Hypothalamus (tissue), 51 donors: ENCODE data around the gene CNST.
"Not testable (repeated sequence)": the region's sequence is repeated elsewhere in the genome, so short reads cannot be mapped to it uniquely, and the experiment has no call there.

Experiments
- DNase-seq, 51 donors: peaks; one replicate each; lab custom pipeline; 2025; lab: John Stamatoyannopoulos, UW

The CNST gene

DNA sequence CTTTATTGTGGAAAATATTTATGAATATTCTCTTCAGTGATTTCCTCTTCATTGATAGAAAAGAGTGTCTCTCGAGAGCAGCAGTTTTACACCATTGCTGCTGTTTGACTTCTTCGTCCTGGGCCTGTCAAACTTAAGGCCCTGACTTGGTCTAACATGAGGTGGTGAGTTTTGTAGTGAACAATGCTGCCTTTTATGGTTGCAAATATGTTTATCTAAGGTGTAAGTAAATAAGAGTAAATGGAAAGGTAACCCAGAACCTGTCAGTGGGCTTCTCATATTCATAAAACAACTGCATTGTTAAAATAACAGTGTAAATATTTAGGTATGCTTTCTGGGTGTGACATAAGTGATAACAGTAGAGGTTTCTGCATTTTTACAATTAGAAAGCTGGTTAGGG is 95.2 kb downstream of the CNST start:
- no peak for DNase-seq

- DNase-seq = no peak
Observed at GRCh38 chr1:246667773-246668172, 101.5 kb downstream of the CNST start.

- DNase-seq = peak in 1 of 51 donors; percentile 25
Observed at GRCh38 chr1:246669659-246670058, 103.4 kb downstream of the CNST start.

- no peak for DNase-seq
Observed at GRCh38 chr1:246674049-246674448, 107.8 kb downstream of the CNST start.

DNA sequence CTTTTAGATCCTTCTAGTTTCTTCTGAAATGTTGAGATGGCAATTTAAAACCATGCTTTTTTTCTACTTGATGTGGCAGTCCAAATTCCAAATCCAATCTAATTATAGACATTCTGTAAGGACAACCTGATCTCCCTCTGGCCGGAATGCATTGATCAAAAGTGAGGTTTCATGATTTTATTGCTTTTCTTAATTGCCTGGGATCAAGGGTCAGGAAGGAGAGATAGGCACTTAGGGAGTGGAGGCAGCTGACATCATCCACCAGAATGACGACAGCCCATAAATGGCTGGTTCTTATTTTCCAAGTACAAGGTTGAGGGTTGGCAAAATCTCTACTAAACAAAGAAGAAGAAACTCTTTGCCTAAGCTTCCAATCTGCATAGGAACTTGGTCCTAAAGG is 111.6 kb downstream of the CNST start:
- DNase-seq = no peak

DNA sequence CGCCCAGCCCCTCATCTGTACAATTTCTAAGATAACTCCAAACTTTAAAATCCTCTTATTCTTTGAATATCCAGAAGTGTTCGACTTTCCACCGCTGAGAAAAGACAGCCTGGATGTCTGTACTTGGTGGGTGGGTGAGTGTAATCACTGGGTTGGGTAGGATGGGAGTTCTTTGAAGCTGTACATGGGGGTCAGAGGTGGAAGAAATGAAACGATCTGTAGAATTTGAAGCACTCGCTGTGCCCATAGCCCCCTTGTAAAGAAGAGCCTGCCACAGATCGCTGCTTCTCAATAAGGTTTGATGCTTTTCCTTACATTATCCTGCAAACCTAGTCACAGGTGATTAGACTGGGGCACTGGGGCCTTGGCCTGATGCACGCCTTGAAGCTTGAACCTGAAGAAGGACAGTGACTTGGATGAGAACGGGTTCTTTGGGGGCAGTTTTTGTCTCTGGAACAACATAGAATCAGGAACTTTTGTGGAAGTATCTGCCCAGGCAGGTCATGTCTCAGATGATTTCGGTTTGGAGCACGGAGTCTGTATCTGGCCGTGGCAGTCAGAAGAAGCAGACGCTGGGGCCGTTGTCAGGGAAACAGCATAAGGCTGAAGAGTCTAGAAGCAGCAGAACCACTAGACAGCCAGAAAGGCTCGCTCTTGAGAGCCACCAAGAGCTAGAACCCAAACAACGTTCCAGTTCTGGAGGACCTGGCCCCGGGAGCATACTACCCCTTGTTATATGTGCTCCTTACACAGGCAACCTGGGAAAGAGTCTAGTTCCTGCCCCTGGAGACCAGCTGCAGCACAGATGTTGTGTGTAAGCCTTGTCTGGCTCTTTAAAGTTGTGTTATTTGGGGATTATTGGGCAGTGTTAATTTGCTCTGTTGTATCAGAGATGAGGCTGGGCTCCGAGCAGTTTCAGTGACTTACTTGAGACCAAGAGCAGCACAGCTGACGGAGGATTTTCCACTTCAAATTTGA is 112.8 kb downstream of the CNST start:
- peak in 13 of 51 donors; percentile 10 to 52 (median 28) for DNase-seq

DNA sequence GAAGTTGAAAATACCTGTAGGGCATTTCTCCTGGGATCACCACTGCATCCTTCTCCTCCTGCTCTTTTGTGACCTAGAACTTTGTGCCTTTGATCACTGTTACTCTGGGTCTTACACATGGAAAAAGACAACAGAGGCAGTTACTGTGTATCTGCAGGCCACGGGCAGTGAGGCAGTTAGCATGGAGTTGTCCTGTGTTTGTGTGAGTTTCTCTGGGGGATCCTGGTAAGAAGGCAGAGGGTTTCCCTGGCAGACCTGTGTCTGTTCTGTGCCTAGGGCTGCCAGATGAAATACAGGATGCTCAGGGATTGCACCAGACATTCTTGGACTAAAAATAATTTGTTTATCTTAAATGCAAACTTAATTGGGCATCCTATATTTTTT is 113.5 kb downstream of the CNST start:
- peak in 1 of 51 donors; percentile 31 for DNase-seq

- no peak for DNase-seq
Observed at GRCh38 chr1:246680190-246680589, 113.9 kb downstream of the CNST start.

DNA sequence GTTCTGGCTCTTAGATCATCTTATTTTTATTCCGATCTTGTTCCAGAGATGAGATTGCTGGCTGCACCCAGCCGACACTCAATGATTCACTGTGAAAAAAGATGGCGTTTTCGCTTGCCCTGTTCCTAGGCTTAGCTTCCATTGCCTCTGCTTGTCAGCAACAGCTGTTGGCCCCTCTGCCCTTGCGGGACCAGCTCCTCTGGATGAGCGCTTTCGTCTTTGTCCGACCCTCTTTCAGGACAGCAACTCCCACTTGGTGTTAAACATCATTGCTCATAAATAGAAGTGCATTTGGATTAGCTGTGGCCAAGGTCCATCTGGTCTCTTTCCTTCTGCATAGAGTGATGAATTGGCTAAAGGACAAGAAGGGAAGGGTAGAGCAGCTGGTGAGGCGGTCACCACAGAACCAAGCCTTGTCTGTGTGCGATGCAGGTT is 114.5 kb downstream of the CNST start:
- peak in 4 of 51 donors; percentile 7 to 65 (median 29) for DNase-seq

DNA sequence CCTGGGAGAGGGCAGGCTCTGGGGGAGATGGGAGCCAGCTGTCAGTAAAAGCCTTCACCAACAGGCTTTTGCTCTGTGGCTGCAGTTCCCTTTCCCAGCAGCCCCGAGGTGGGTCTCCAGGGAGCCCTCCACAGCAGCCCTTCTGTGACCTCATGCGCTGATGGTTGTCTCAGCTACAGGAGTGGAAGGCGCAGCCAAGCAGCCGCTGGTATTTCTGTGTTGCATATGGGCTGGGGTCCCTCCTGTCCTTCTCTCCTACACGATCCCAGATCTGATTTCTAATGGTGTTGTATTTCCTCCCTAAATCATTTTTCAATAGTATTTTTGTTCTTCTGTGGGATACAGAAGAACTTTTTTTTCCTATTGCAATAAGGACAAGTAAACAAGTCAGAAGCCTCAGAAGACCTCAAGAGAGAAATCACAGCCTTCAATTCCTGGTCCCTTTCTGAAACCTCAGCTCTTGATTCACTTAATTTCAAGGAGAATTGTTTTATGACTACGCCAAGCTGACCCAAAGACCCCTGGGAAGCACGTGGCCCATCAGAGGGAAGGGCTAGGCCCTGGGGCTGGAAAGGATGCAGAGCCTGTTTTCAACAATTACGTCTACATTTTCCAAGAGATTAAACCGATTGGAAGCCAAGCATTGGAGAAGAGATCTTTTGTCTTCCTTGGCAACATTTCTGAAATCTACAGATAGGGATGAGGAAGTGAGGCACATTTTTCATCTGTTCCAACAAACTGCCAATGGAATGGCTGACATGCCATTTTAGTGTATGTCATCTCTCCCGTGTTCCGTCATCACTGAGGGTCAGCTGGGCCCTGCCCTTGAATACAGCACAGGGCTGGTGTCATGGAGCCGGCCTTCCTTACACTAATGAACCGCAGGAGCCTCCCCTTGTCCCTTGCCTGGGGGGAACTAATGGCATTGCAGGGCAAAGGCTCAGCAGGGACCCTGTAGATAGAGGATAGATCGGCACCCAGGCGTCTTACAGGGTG is 115.9 kb downstream of the CNST start:
- no peak for DNase-seq

DNA sequence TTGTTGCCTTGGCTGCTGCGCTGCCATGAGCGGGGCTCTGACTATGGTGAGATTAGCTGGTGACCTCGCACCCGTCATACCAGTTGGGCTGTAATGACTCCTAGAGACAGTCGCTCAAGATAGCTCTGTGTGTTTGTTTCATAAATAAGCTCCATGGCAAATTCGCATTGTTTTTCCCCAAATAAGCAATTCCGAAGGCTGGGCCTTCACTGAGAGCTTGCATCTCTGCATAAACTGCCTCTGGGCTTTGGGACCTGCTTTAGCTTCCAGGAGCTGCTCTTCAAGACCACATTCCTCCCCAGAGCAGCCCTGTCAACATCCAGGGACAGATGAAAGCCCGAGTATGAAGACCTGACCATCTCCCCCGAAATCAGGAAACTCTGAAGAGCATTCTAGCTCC is 117.3 kb downstream of the CNST start:
- DNase-seq = no peak

GRCh38 chr1:246687002-246687401 is 120.7 kb downstream of the CNST start:
- no peak for DNase-seq

DNA sequence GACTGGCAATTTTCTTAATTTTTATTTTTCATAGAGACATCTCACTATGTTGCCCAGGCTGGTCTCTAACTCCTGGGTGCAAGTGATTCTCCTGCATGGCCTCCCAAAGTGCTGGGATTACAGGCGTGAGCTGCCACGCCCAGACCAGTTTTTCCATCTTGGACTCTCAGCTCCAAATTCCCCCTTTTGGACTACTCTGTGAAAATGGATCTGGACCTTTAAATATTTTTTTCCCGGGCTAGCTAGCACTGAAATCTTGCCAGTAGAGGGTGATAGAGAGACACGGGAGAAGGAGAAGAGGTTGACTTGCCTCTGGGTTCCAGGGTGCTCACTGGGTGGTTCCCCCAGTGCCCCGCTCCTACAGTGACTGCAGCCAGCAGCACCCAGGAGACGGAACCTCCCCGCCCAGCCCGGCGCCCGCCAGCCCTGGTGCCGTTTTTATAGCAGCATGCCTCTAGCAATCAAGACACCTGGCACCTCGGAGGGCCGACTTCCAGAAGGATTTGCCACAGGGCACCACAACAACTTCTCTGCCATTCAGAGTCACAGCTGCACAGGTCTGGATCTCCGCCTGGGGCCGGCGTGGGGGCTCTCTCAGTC is 123.3 kb downstream of the CNST start:
- DNase-seq = peak in 30 of 51 donors; percentile 10 to 72 (median 20)

- no peak for DNase-seq
Observed at GRCh38 chr1:246690100-246690499, 123.8 kb downstream of the CNST start.

DNA sequence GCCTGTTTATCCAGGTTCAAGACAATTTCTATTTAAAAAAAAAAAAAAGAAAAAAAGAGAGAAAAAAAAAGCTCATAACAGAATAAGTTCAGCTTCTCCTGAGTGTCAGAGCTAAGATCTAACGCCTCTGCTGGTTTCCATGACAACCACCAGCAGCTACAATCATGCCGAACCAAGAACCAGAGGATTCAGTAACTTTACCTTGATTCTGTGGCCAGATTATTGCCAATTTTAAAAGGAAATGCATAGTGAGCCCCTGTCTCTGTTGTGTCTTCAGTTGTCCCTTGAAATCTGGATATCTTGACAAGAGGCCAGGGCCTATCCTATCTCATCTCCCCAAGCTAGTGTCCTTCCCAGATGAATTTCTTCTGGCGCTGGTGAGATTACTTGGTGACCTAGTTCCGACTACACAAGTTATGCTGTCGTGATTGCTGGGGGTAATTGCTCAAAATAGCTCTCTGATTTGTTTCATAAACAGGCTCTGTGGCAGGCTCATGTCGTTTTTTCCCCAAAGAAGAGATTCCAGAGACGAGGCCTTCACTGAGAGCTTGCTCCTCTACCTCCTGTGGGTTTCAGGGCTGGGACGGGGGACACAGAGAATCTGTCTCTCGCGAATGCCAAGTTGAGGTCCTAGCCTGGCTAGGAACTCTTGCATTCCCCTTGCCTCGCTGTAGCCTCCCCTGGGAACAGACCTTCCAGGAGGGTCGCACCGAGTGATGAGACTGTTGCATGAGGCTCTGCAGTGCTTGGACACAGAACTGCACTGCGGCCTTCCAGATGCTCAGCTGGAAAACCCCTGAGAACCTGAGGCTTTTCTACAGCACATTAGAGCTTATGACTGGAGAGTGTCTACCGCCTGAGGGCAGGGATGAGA is 125.6 kb downstream of the CNST start:
- DNase-seq = peak in 3 of 51 donors; percentile 7 to 63 (median 62)

DNA sequence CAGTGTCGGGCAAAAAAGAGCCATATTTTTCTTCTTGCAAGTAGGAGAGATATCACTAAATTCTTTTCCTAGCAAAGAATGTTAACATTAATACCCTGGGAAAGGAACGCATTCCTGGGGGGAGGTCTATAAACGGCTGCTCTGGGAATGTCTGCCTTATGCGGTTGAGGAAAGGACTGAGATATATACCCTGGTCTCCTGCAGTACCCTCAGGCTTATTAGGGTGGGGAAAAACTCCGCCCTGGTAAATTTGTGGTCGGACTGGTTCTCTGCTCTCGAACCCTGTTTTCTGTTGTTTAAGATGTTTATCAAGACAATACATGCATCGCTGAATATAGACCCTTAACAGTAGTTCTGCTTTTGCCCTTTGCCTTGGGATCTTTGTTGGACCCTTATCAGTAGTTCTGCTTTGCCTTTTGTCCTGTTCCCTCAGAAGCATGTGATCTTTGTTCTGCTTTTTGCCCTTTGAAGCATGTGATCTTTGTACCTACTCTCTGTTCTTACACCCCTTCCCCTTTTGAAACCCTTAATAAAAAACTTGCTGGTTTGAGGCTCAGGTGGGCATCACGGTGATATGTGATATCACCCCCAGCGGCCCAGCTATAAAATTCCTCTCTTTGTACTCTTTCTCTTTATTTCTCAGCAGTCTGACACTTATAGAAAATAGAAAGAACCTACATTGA is 128.1 kb downstream of the CNST start:
- DNase-seq = not testable (repeated sequence)

GRCh38 chr1:246695136-246695535 is 128.9 kb downstream of the CNST start:
- no peak for DNase-seq

- no peak for DNase-seq
Observed at GRCh38 chr1:246695666-246696065, 129.4 kb downstream of the CNST start.

GRCh38 chr1:246698466-246699094 is 132.3 kb downstream of the CNST start:
- DNase-seq = no peak
